ENCODE results near the gene ADGRG2.

- TF ChIP-seq GABPA (IDR thresholded peaks at IDR 0.05; ENCODE audit: low read depth) (no peak), CTCF (IDR thresholded peaks at IDR 0.05; ENCODE audit: insufficient read depth, low read length) (no peak), REST (IDR thresholded peaks at IDR 0.05; ENCODE audit: insufficient replicate concordance, low read depth) (no peak)
Observed at GRCh38 chrX:19089555-19090040, 32.7 kb downstream of the ADGRG2 start.
